HG03378 (cell line): ENCODE data around the gene THSD8.
A peak's percentile ranks its signal among the peaks of the same experiment; 100 is the strongest.

ENCODE experiments used
- ATAC-seq: cut with Tn5 transposase; IDR thresholded peaks from one replicate; pipeline ENCODE4 v1.9.1; 2021; ENCODE audit warnings: mild to moderate bottlenecking, moderate library complexity; ENCODE audit not compliant: unreplicated experiment

The THSD8 gene

GRCh38 chr19:12779162-12779993 is 22.5 kb upstream of the THSD8 start:
- no peak for ATAC-seq

GRCh38 chr19:12782174-12782423 is 19.8 kb upstream of the THSD8 start:
- no peak for ATAC-seq

- ATAC-seq = no peak
Measured at GRCh38 chr19:12782424-12783290, 19.2 kb upstream of the THSD8 start.

- ATAC-seq = no peak
Measured at GRCh38 chr19:12783291-12783848, 18.5 kb upstream of the THSD8 start.

GRCh38 chr19:12783849-12784393 is 17.9 kb upstream of the THSD8 start:
- no peak for ATAC-seq

- ATAC-seq = no peak
Measured at GRCh38 chr19:12784394-12784870, 17.4 kb upstream of the THSD8 start.

- no peak for ATAC-seq
Measured at GRCh38 chr19:12784871-12785430, 16.9 kb upstream of the THSD8 start.

- no peak for ATAC-seq
Measured at GRCh38 chr19:12785431-12786031, 16.3 kb upstream of the THSD8 start.

- no peak for ATAC-seq
Measured at GRCh38 chr19:12786141-12786870, 15.6 kb upstream of the THSD8 start.

- ATAC-seq = no peak
Measured at GRCh38 chr19:12786952-12787351, 14.9 kb upstream of the THSD8 start.

- no peak for ATAC-seq
Measured at GRCh38 chr19:12787458-12787857, 14.4 kb upstream of the THSD8 start.

GRCh38 chr19:12788042-12788681 is 13.7 kb upstream of the THSD8 start:
- no peak for ATAC-seq

- no peak for ATAC-seq
Measured at GRCh38 chr19:12788682-12789097, 13.2 kb upstream of the THSD8 start.

GRCh38 chr19:12789098-12789903 is 12.6 kb upstream of the THSD8 start:
- ATAC-seq = no peak

GRCh38 chr19:12789904-12790619 is 11.8 kb upstream of the THSD8 start:
- peak; percentile 29 for ATAC-seq

GRCh38 chr19:12790628-12791344 is 11.1 kb upstream of the THSD8 start:
- no peak for ATAC-seq

- ATAC-seq = no peak
Measured at GRCh38 chr19:12791345-12792050, 10.4 kb upstream of the THSD8 start, which contains the start of gene JUNB. Gene JUNB, plus strand, starts transcription at chr19:12791486. Its CDS starts 286 bp downstream, at chr19:12791772.
